GM19455 (cell line): ENCODE data around the gene TP53BP2.

Source experiments
- ATAC-seq: cut with Tn5 transposase; IDR thresholded peaks from one replicate; pipeline ENCODE4 v1.9.1; 2021; ENCODE audit not compliant: unreplicated experiment

The TP53BP2 gene

GRCh38 chr1:223765719-223766340 lies 79.9 kb downstream of the TP53BP2 start:
- ATAC-seq: no peak

GRCh38 chr1:223765036-223765718 lies 80.6 kb downstream of the TP53BP2 start:
- ATAC-seq: no peak

GRCh38 chr1:223763881-223764280 lies 81.9 kb downstream of the TP53BP2 start:
- no peak for ATAC-seq

- no peak for ATAC-seq
These were observed 82.5 kb downstream of the TP53BP2 start for GRCh38 chr1:223763251-223763650.

GRCh38 chr1:223761411-223761810 lies 84.3 kb downstream of the TP53BP2 start:
- ATAC-seq: no peak

GRCh38 chr1:223760833-223761232 lies 84.9 kb downstream of the TP53BP2 start:
- ATAC-seq: no peak

GRCh38 chr1:223759273-223759672 lies 86.5 kb downstream of the TP53BP2 start:
- no peak for ATAC-seq

GRCh38 chr1:223758734-223759133 lies 87.0 kb downstream of the TP53BP2 start:
- ATAC-seq: no peak

GRCh38 chr1:223756806-223757700 lies 88.7 kb downstream of the TP53BP2 start:
- ATAC-seq: no peak

GRCh38 chr1:223755992-223756775 lies 89.6 kb downstream of the TP53BP2 start:
- ATAC-seq: no peak

GRCh38 chr1:223755432-223755792 lies 90.3 kb downstream of the TP53BP2 start:
- ATAC-seq: no peak

- no peak for ATAC-seq
These were observed 90.9 kb downstream of the TP53BP2 start for GRCh38 chr1:223754681-223755431.

- ATAC-seq: no peak
These were observed 92.8 kb downstream of the TP53BP2 start for GRCh38 chr1:223752721-223753515.

- no peak for ATAC-seq
These were observed 94.1 kb downstream of the TP53BP2 start for GRCh38 chr1:223751696-223752095.

GRCh38 chr1:223750730-223751570 lies 94.8 kb downstream of the TP53BP2 start:
- no peak for ATAC-seq

GRCh38 chr1:223748773-223749733 lies 96.7 kb downstream of the TP53BP2 start:
- ATAC-seq: peak; percentile 50

- peak; percentile 85 for ATAC-seq
These were observed 97.4 kb downstream of the TP53BP2 start for GRCh38 chr1:223748405-223748772.
